HepG2 (cell line): ENCODE measurements around the gene C1orf198. TPM values are rescaled to one million over a fixed set of nuclear protein-coding genes. Genes with fewer than 3 reads are reported as not detected.

ENCODE experiments used
- CREB3 ChIP-seq: sonication (generic); formaldehyde crosslinking; IDR thresholded peaks from 2 replicates; pipeline ENCODE4 v1.5.0; 2020; ENCODE audit warnings: missing genetic modification reagents
- EED ChIP-seq: sonication (generic); formaldehyde crosslinking; IDR thresholded peaks from 2 replicates; pipeline ENCODE4 v1.5.0; 2020; ENCODE audit warnings: mild to moderate bottlenecking, missing genetic modification reagents
- FOXJ3 ChIP-seq: sonication (generic); formaldehyde crosslinking; IDR thresholded peaks from 2 replicates; pipeline ENCODE4 v1.4.0; 2020; ENCODE audit warnings: missing genetic modification reagents, mild to moderate bottlenecking, borderline replicate concordance
- GABPB1 ChIP-seq: IDR thresholded peaks from 2 replicates; pipeline ENCODE4 v1.6.1; 2016; ENCODE audit warnings: mild to moderate bottlenecking, missing genetic modification reagents, moderate library complexity, missing compliant biosample characterization
- HOXA3 ChIP-seq: sonication (generic); formaldehyde crosslinking; IDR thresholded peaks from 2 replicates; pipeline ENCODE4 v1.5.0; 2020; ENCODE audit warnings: missing genetic modification reagents
- NFAT5 ChIP-seq: sonication (generic); formaldehyde crosslinking; IDR thresholded peaks from 2 replicates; pipeline ENCODE4 v1.4.0; 2020; ENCODE audit warnings: missing genetic modification reagents
- THAP11 ChIP-seq: IDR thresholded peaks from 2 replicates; pipeline ENCODE4 v1.6.1; 2016; ENCODE audit warnings: missing biosample characterization, missing genetic modification reagents
- ZNF253 ChIP-seq: sonication (generic); formaldehyde crosslinking; IDR thresholded peaks from 2 replicates; pipeline ENCODE4 v1.8.0; 2022; ENCODE audit warnings: mild to moderate bottlenecking, missing genetic modification reagents, borderline replicate concordance
- ZNF263 ChIP-seq: sonication (generic); formaldehyde crosslinking; IDR thresholded peaks from 2 replicates; pipeline ENCODE4 v1.4.0; 2020; ENCODE audit warnings: missing genetic modification reagents
- ZNF724P ChIP-seq: sonication (generic); formaldehyde crosslinking; IDR thresholded peaks from 2 replicates; pipeline ENCODE4 v1.8.0; 2022; ENCODE audit warnings: missing genetic modification reagents, borderline replicate concordance
- ZNF878 ChIP-seq: sonication (generic); formaldehyde crosslinking; IDR thresholded peaks from 2 replicates; pipeline ENCODE4 v1.8.1; 2023; ENCODE audit warnings: mild to moderate bottlenecking, missing genetic modification reagents, moderate library complexity
- polyA plus RNA-seq, 8 experiments: library from polyadenylated mRNA; depleted of rRNA in 3 of 8; stranded (reverse) in 7 of 8; unstranded in 1 of 8; fragments of >200 nt; fragmentation: Illumina TruSeq in 4 of 8; extraction: Trizol in 4 of 8; gene quantifications; 2 replicates each; pipeline versions ENCODE4 v1.2.1 to v1.2.3, GENCODE V29; 2011 to 2016; ENCODE audit warnings: low read depth in 4 of 8, missing spikeins in 1 of 8, mixed read lengths in 1 of 8; ENCODE audit not compliant: insufficient read depth in 1 of 8
- total RNA-seq, 5 experiments: library from RNA; depleted of rRNA; stranded (reverse); fragments of >200 nt; fragmentation: Illumina TruSeq; extraction: Trizol; gene quantifications; 2 replicates each; pipeline ENCODE4 v1.2.3, GENCODE V29; 2016; ENCODE audit warnings: low read depth in 1 of 5
- TF ChIP-seq, protein P1 (sequence below): IDR thresholded peaks from 2 replicates; pipeline ENCODE4 v1.6.1; 2016; ENCODE audit warnings: mild to moderate bottlenecking
- TF ChIP-seq, protein P2 (sequence below): sonication (generic); formaldehyde crosslinking; IDR thresholded peaks from 2 replicates; pipeline ENCODE4 v1.4.0; 2020; ENCODE audit warnings: missing genetic modification reagents
- TF ChIP-seq, protein P3 (sequence below): sonication (generic); formaldehyde crosslinking; IDR thresholded peaks from 2 replicates; pipeline ENCODE4 v1.4.0; 2020; ENCODE audit warnings: missing genetic modification reagents, low read depth, mild to moderate bottlenecking, borderline replicate concordance
- TF ChIP-seq, protein P4 (sequence below): sonication (generic); formaldehyde crosslinking; IDR thresholded peaks from 2 replicates; pipeline ENCODE4 v1.4.0; 2020; ENCODE audit warnings: mild to moderate bottlenecking, low read depth, missing genetic modification reagents

C1orf198 gene
- total and polyA plus RNA-seq, 2 of the 13 experiments (the other 11 are each of a cell fraction or from before 2014, with no cell fraction given) = 12.7 to 13.4 TPM

- TF ChIP-seq, protein P1, sequence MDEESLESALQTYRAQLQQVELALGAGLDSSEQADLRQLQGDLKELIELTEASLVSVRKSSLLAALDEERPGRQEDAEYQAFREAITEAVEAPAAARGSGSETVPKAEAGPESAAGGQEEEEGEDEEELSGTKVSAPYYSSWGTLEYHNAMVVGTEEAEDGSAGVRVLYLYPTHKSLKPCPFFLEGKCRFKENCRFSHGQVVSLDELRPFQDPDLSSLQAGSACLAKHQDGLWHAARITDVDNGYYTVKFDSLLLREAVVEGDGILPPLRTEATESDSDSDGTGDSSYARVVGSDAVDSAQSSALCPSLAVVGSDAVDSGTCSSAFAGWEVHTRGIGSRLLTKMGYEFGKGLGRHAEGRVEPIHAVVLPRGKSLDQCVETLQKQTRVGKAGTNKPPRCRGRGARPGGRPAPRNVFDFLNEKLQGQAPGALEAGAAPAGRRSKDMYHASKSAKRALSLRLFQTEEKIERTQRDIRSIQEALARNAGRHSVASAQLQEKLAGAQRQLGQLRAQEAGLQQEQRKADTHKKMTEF (CRISPR knock-in tag) = peak; percentile 53; the same call in 1 of the 2 replicates
- TF ChIP-seq THAP11 (CRISPR knock-in tag) = 0 out of 2 replicates have a peak, but pooled peaks have one; percentile 12
- 0 out of 2 replicates have a peak, but pooled peaks have one; percentile 20 for TF ChIP-seq HOXA3 (CRISPR knock-in tag)
- no peak for TF ChIP-seq ZNF724P (CRISPR knock-in tag)
- TF ChIP-seq, protein P2, sequence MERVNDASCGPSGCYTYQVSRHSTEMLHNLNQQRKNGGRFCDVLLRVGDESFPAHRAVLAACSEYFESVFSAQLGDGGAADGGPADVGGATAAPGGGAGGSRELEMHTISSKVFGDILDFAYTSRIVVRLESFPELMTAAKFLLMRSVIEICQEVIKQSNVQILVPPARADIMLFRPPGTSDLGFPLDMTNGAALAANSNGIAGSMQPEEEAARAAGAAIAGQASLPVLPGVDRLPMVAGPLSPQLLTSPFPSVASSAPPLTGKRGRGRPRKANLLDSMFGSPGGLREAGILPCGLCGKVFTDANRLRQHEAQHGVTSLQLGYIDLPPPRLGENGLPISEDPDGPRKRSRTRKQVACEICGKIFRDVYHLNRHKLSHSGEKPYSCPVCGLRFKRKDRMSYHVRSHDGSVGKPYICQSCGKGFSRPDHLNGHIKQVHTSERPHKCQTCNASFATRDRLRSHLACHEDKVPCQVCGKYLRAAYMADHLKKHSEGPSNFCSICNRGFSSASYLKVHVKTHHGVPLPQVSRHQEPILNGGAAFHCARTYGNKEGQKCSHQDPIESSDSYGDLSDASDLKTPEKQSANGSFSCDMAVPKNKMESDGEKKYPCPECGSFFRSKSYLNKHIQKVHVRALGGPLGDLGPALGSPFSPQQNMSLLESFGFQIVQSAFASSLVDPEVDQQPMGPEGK = peak; percentile 6
- TF ChIP-seq CREB3 = peak; percentile 59; the same call in 1 of the 2 replicates
- TF ChIP-seq EED = peak; percentile 33; the same call in 1 of the 2 replicates
- TF ChIP-seq, protein P3, sequence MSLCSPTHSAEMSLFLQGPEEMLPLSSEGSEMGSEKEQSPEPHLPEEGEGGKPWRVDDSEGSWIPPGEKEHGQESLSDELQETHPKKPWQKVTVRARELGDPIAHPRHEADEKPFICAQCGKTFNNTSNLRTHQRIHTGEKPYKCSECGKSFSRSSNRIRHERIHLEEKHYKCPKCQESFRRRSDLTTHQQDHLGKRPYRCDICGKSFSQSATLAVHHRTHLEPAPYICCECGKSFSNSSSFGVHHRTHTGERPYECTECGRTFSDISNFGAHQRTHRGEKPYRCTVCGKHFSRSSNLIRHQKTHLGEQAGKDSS (CRISPR knock-in tag) = no peak
- TF ChIP-seq GABPB1 = peak; percentile 39; the same call in 1 of the 2 replicates
- no peak for TF ChIP-seq FOXJ3 (CRISPR knock-in tag)
- TF ChIP-seq ZNF263 (CRISPR knock-in tag) = no peak
- TF ChIP-seq, protein P4, sequence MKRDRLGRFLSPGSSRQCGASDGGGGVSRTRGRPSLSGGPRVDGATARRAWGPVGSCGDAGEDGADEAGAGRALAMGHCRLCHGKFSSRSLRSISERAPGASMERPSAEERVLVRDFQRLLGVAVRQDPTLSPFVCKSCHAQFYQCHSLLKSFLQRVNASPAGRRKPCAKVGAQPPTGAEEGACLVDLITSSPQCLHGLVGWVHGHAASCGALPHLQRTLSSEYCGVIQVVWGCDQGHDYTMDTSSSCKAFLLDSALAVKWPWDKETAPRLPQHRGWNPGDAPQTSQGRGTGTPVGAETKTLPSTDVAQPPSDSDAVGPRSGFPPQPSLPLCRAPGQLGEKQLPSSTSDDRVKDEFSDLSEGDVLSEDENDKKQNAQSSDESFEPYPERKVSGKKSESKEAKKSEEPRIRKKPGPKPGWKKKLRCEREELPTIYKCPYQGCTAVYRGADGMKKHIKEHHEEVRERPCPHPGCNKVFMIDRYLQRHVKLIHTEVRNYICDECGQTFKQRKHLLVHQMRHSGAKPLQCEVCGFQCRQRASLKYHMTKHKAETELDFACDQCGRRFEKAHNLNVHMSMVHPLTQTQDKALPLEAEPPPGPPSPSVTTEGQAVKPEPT (CRISPR knock-in tag) = no peak
- TF ChIP-seq NFAT5 (CRISPR knock-in tag) = no peak
- TF ChIP-seq ZNF878 = 0 out of 2 replicates have a peak, but pooled peaks have one; percentile 21
- peak; percentile 55; the same call in 1 of the 2 replicates for TF ChIP-seq ZNF253 (CRISPR knock-in tag)
Observed at GRCh38 chr1:230868736-230869385, 540 bp upstream of the C1orf198 start (continued).
